GM18505 (cell line): ENCODE results near the gene KCNN2.

Experiments
- ATAC-seq: cut with Tn5 transposase; IDR thresholded peaks from one replicate; pipeline ENCODE4 v1.9.1; 2021; ENCODE audit not compliant: unreplicated experiment
- POLR2A ChIP-seq: IDR thresholded peaks from 4 replicates; pipeline ENCODE4 v1.6.1; 2011; ENCODE audit warnings: borderline replicate concordance; ENCODE audit not compliant: insufficient read depth, insufficient read length; ENCODE audit errors: extremely low read depth

KCNN2 gene

GRCh38 chr5:114380721-114381120 lies 18.9 kb downstream of the KCNN2 start:
- no peak for ATAC-seq
- no peak for TF ChIP-seq POLR2A

GRCh38 chr5:114387433-114387832 lies 25.6 kb downstream of the KCNN2 start:
- ATAC-seq, result no peak
- TF ChIP-seq POLR2A, result no peak

GRCh38 chr5:114390431-114390830 lies 28.6 kb downstream of the KCNN2 start:
- no peak for ATAC-seq
- TF ChIP-seq POLR2A, result no peak

GRCh38 chr5:114391321-114391720 lies 29.5 kb downstream of the KCNN2 start:
- TF ChIP-seq POLR2A, result no peak
- ATAC-seq, result no peak

- ATAC-seq, result no peak
- no peak for TF ChIP-seq POLR2A
Measured at GRCh38 chr5:114393159-114393558, 31.3 kb downstream of the KCNN2 start.

GRCh38 chr5:114402206-114402605 lies 40.3 kb downstream of the KCNN2 start:
- no peak for TF ChIP-seq POLR2A
- ATAC-seq, result no peak

- TF ChIP-seq POLR2A, result no peak
Measured at GRCh38 chr5:114407783-114408182, 45.9 kb downstream of the KCNN2 start.

GRCh38 chr5:114408847-114409246 lies 47.0 kb downstream of the KCNN2 start:
- no peak for ATAC-seq
- no peak for TF ChIP-seq POLR2A

More at GRCh38 chr5:114407783-114408182, 45.9 kb downstream of the KCNN2 start:
- ATAC-seq, result no peak

GRCh38 chr5:114411380-114411931 lies 49.6 kb downstream of the KCNN2 start:
- ATAC-seq, result no peak
- TF ChIP-seq POLR2A, result no peak

- no peak for ATAC-seq
Measured at GRCh38 chr5:114412510-114413171, 50.8 kb downstream of the KCNN2 start.

GRCh38 chr5:114415760-114416159 lies 53.9 kb downstream of the KCNN2 start:
- no peak for TF ChIP-seq POLR2A
- no peak for ATAC-seq

More at GRCh38 chr5:114412510-114413171, 50.8 kb downstream of the KCNN2 start:
- TF ChIP-seq POLR2A, result no peak

- TF ChIP-seq POLR2A, result no peak
- ATAC-seq, result no peak
Measured at GRCh38 chr5:114416254-114416653, 54.4 kb downstream of the KCNN2 start.

GRCh38 chr5:114417519-114417918 lies 55.6 kb downstream of the KCNN2 start:
- no peak for ATAC-seq
- TF ChIP-seq POLR2A, result no peak

GRCh38 chr5:114418176-114419066 lies 56.6 kb downstream of the KCNN2 start:
- peak; percentile 99 for ATAC-seq
- no peak for TF ChIP-seq POLR2A

- no peak for TF ChIP-seq POLR2A
- ATAC-seq, result peak; percentile 39
Measured at GRCh38 chr5:114419067-114419388, 57.2 kb downstream of the KCNN2 start.

GRCh38 chr5:114419959-114420358 lies 58.1 kb downstream of the KCNN2 start:
- ATAC-seq, result no peak
- no peak for TF ChIP-seq POLR2A
